H9 (cell line): ENCODE measurements around the gene LTBP2. TPM values are rescaled to one million over a fixed set of nuclear protein-coding genes. Genes with fewer than 3 reads are reported as not detected.

Experiments used
- DNase-seq: peaks from one replicate; pipeline ENCODE4 v3.0.0-alpha.2; 2017
- H2AFZ ChIP-seq: one replicate; pipeline ENCODE4 v1.6.1; 2013; ENCODE audit warnings: mild to moderate bottlenecking, low read length, control low read depth, moderate library complexity
- H2AK5ac ChIP-seq: 2 replicates; pipeline ENCODE4 v1.6.1; 2013; ENCODE audit warnings: low read length, control low read depth, mixed read lengths; ENCODE audit not compliant: insufficient read length
- H2BK120ac ChIP-seq: one replicate; pipeline ENCODE4 v1.6.1; 2013; ENCODE audit warnings: low read depth, mild to moderate bottlenecking, low read length, control low read depth, inconsistent platforms; ENCODE audit not compliant: poor library complexity, severe bottlenecking
- H2BK12ac ChIP-seq: 2 replicates; pipeline ENCODE4 v1.6.1; 2013; ENCODE audit warnings: low read length, control low read depth, mixed read lengths, low read depth; ENCODE audit not compliant: insufficient read length
- H2BK15ac ChIP-seq: 2 replicates; pipeline ENCODE4 v1.6.1; 2013; ENCODE audit warnings: low read depth, low read length, control low read depth
- H2BK20ac ChIP-seq: one replicate; pipeline ENCODE4 v1.6.1; 2013; ENCODE audit warnings: low read depth, mild to moderate bottlenecking, low read length, control low read depth, inconsistent platforms; ENCODE audit not compliant: poor library complexity, severe bottlenecking
- H2BK5ac ChIP-seq: 2 replicates; pipeline ENCODE4 v1.6.1; 2013; ENCODE audit warnings: low read length, control low read depth, mixed read lengths; ENCODE audit not compliant: insufficient read length
- H3K14ac ChIP-seq: 2 replicates; pipeline ENCODE4 v1.6.1; 2013; ENCODE audit warnings: low read length, control low read depth; ENCODE audit not compliant: insufficient read depth
- H3K18ac ChIP-seq: 2 replicates; pipeline ENCODE4 v1.6.1; 2013; ENCODE audit warnings: low read depth, mild to moderate bottlenecking, mixed read lengths, low read length, control low read depth; ENCODE audit not compliant: insufficient read length
- H3K23ac ChIP-seq: 2 replicates; pipeline ENCODE4 v1.6.1; 2013; ENCODE audit warnings: low read length, control low read depth, mixed read lengths, low read depth; ENCODE audit not compliant: insufficient read length
- H3K23me2 ChIP-seq: 2 replicates; pipeline ENCODE4 v1.6.1; 2013; ENCODE audit warnings: low read depth, mild to moderate bottlenecking, mixed read lengths, low read length, control low read depth; ENCODE audit not compliant: insufficient read length, poor library complexity, severe bottlenecking
- H3K27ac ChIP-seq: 2 replicates; pipeline ENCODE4 v1.5.1; 2013; ENCODE audit warnings: low read length, control low read depth, mixed read lengths, low read depth; ENCODE audit not compliant: insufficient read length
- H3K27me3 ChIP-seq: 2 replicates; pipeline ENCODE4 v1.6.1; 2013; ENCODE audit warnings: low read length, control low read depth, inconsistent platforms; ENCODE audit not compliant: insufficient read depth
- H3K4ac ChIP-seq: 2 replicates; pipeline ENCODE4 v1.6.1; 2013; ENCODE audit warnings: low read depth, mild to moderate bottlenecking, control low read depth, inconsistent platforms, low read length, moderate library complexity
- H3K4me1 ChIP-seq: 2 replicates; pipeline ENCODE4 v1.6.1; 2013; ENCODE audit warnings: low read length, control low read depth, inconsistent platforms; ENCODE audit not compliant: insufficient read depth
- H3K4me2 ChIP-seq: 2 replicates; pipeline ENCODE4 v1.6.1; 2013; ENCODE audit warnings: low read length, control low read depth, mixed read lengths; ENCODE audit not compliant: insufficient read length, insufficient read depth
- H3K56ac ChIP-seq: 2 replicates; pipeline ENCODE4 v1.6.1; 2013; ENCODE audit warnings: low read depth, mild to moderate bottlenecking, mixed read lengths, low read length, control low read depth; ENCODE audit not compliant: insufficient read length
- H3K79me1 ChIP-seq: 2 replicates; pipeline ENCODE4 v1.6.1; 2013; ENCODE audit warnings: low read depth, mild to moderate bottlenecking, moderate library complexity, low read length, control low read depth, inconsistent platforms; ENCODE audit not compliant: insufficient read depth, poor library complexity, severe bottlenecking
- H3K79me2 ChIP-seq: 2 replicates; pipeline ENCODE4 v1.6.1; 2013; ENCODE audit warnings: low read length, control low read depth, inconsistent platforms; ENCODE audit not compliant: insufficient read depth
- H3K9ac ChIP-seq: 2 replicates; pipeline ENCODE4 v1.6.1; 2013; ENCODE audit warnings: low read length, control low read depth, mixed read lengths; ENCODE audit not compliant: insufficient read length; ENCODE audit errors: extremely low read depth
- H3K9me3 ChIP-seq: one replicate; pipeline ENCODE4 v1.6.1; 2013; ENCODE audit warnings: low read depth, low read length, inconsistent platforms; ENCODE audit not compliant: control insufficient read depth
- H3T11ph ChIP-seq: one replicate; pipeline ENCODE4 v1.6.1; 2013; ENCODE audit warnings: mild to moderate bottlenecking, low read length, control low read depth, inconsistent platforms
- H4K20me1 ChIP-seq: one replicate; pipeline ENCODE4 v1.6.1; 2013; ENCODE audit not compliant: control insufficient read depth, insufficient read length, insufficient read depth
- H4K5ac ChIP-seq: 2 replicates; pipeline ENCODE4 v1.6.1; 2013; ENCODE audit warnings: low read depth, mild to moderate bottlenecking, mixed read lengths, low read length, control low read depth; ENCODE audit not compliant: insufficient read length
- H4K8ac ChIP-seq: replicated peaks from 2 replicates; pipeline ENCODE4 v1.6.1; 2013; ENCODE audit warnings: low read length, control low read depth, mixed read lengths, low read depth; ENCODE audit not compliant: insufficient read length
- H4K91ac ChIP-seq: 2 replicates; pipeline ENCODE4 v1.6.1; 2013; ENCODE audit warnings: low read depth, mild to moderate bottlenecking, moderate library complexity, mixed read lengths, low read length, control low read depth; ENCODE audit not compliant: insufficient read length
- H3K27ac Mint-ChIP-seq, 3 experiments: 2 replicates in 2 of 3; 3 replicates in 1 of 3; pipeline ENCODE4 v1.8.0; 2020 to 2021; ENCODE audit warnings: mixed read lengths in 3 of 3, mild to moderate bottlenecking in 1 of 3, moderate library complexity in 1 of 3
- H3K27me3 Mint-ChIP-seq: 2 replicates; pipeline ENCODE4 v1.8.0; 2021; ENCODE audit warnings: low read depth, mild to moderate bottlenecking, moderate library complexity, mixed read lengths
- H3K36me3 Mint-ChIP-seq, 3 experiments: 2 replicates in 2 of 3; 3 replicates in 1 of 3; pipeline ENCODE4 v1.8.0; 2020 to 2021; ENCODE audit warnings: low read depth in 3 of 3, mixed read lengths in 3 of 3; ENCODE audit not compliant: insufficient read depth in 1 of 3
- H3K4me1 Mint-ChIP-seq, 2 experiments: 2 replicates each; pipeline ENCODE4 v1.8.0; 2020; ENCODE audit warnings: mixed read lengths in 2 of 2
- H3K4me3 Mint-ChIP-seq, 2 experiments: 2 replicates in 1 of 2; 3 replicates in 1 of 2; pipeline ENCODE4 v1.8.0; 2020 to 2021; ENCODE audit warnings: mild to moderate bottlenecking in 2 of 2, mixed read lengths in 2 of 2, moderate library complexity in 1 of 2
- H3K9me3 Mint-ChIP-seq, 2 experiments: 2 replicates in 1 of 2; 3 replicates in 1 of 2; pipeline ENCODE4 v1.8.0; 2020; ENCODE audit warnings: mild to moderate bottlenecking in 2 of 2, mixed read lengths in 2 of 2, moderate library complexity in 1 of 2
- WGBS: extraction: QIAGEN DNeasy Blood & Tissue Kit; methylation state at CpG from one replicate; pipeline ENCODE4 v1.1.7; 2013; ENCODE audit warnings: missing lambda C conversion rate, low lambda C conversion rate, mixed read lengths; ENCODE audit not compliant: insufficient read length; ENCODE audit errors: extremely low coverage; 5-methylcytosine and 5-hydroxymethylcytosine counted together
- total RNA-seq: library from RNA; stranded (reverse); gene quantifications from 2 replicates; pipeline ENCODE4 v1.2.1, GENCODE V29; 2021
- TF ChIP-seq, protein P1 (sequence below): fragments of 200-600 bp; sonication (generic); conservative IDR thresholded peaks from 3 replicates; pipeline ENCODE4 v1.8.0; 2021; ENCODE audit warnings: antibody characterized with exemption, mild to moderate bottlenecking

Gene LTBP2
- total RNA-seq, 1 experiment from 2014 or later = 0.77 TPM

DNA sequence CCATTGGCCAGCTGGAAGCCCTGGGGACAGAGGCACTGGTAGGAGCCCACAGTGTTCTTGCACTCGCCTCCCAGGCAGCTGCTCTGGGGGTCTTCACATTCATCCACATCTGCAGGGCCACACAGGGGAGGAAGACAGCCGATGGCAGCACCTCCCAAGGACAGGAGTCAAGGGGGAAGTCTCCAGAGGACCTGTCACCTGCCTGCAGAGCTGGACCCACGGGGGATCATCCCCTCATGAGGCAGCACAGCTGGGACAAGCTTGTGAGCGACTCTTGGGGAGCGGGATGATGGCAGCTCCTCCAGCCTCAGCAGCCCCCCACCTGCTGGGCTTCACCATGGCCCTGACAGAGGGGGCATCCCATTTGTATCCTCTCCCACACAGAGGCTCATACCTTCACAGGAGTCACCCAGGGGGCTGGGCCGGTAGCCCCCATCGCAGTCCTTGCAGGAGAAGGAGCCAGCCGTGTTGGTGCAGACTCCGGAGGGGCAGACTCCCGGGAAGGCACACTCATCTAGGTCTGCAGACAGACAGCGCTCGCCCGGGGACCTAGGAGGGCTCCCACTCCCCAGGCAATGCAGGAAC lies 103.1 kb downstream of the LTBP2 start:
- no peak overlapping the region for H2BK120ac ChIP-seq
- Mint-ChIP-seq H3K4me3 (no peak overlapping the region), H3K4me1 (peaks cover 29 to 33% of the 10 kb centered on the region in 2 experiments), H3K27ac (no peak overlapping the region; a peak in 1 of 7 replicates), H3K9me3 (no peaks in the 10 kb centered on the region), H3K36me3 (no peaks in the 10 kb centered on the region), H3K27me3 (peaks cover 23% of the 10 kb centered on the region)
- TF ChIP-seq, protein P1, sequence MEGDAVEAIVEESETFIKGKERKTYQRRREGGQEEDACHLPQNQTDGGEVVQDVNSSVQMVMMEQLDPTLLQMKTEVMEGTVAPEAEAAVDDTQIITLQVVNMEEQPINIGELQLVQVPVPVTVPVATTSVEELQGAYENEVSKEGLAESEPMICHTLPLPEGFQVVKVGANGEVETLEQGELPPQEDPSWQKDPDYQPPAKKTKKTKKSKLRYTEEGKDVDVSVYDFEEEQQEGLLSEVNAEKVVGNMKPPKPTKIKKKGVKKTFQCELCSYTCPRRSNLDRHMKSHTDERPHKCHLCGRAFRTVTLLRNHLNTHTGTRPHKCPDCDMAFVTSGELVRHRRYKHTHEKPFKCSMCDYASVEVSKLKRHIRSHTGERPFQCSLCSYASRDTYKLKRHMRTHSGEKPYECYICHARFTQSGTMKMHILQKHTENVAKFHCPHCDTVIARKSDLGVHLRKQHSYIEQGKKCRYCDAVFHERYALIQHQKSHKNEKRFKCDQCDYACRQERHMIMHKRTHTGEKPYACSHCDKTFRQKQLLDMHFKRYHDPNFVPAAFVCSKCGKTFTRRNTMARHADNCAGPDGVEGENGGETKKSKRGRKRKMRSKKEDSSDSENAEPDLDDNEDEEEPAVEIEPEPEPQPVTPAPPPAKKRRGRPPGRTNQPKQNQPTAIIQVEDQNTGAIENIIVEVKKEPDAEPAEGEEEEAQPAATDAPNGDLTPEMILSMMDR = no peak
- no peak overlapping the region for H2AFZ ChIP-seq
- no peaks in the 10 kb centered on the region for H3K23me2 ChIP-seq
- no peak overlapping the region for H3K27ac ChIP-seq
- no peaks in the 10 kb centered on the region for H3K79me2 ChIP-seq
- no peaks in the 10 kb centered on the region for H3K27me3 ChIP-seq
- no peak overlapping the region for H2BK12ac ChIP-seq
- H3K79me1 ChIP-seq = no peaks in the 10 kb centered on the region
- H3T11ph ChIP-seq = no peak overlapping the region
- no peak overlapping the region for H3K14ac ChIP-seq
- no CpG with 5 or more reads among the region's 13 CpGs for WGBS
- H2AK5ac ChIP-seq = no peak overlapping the region
- no peak overlapping the region for H3K18ac ChIP-seq
- no peak for DNase-seq
- H2BK15ac ChIP-seq = no peak overlapping the region
- no peaks in the 10 kb centered on the region for H3K9me3 ChIP-seq
- H4K91ac ChIP-seq = no peak overlapping the region
- no peak overlapping the region for H3K23ac ChIP-seq
- H3K56ac ChIP-seq = no peak overlapping the region
- no peaks in the 10 kb centered on the region for H4K20me1 ChIP-seq
- H3K4me1 ChIP-seq = peaks cover 5% of the 10 kb centered on the region; the same call in 1 of the 2 replicates
- H2BK20ac ChIP-seq = no peak overlapping the region
- H4K5ac ChIP-seq = no peak overlapping the region
- no peak overlapping the region for H2BK5ac ChIP-seq
- H3K9ac ChIP-seq = no peak overlapping the region
- H3K4ac ChIP-seq = no peak overlapping the region
- H3K4me2 ChIP-seq = no peak overlapping the region
- H4K8ac ChIP-seq = no peak overlapping the region
